Glomerular visceral epithelial cell (primary cell): ENCODE data around the gene VSTM2L.

Experiments used
- DNase-seq: peaks from one replicate; pipeline ENCODE4 v3.0.0-alpha.2; 2016; ENCODE audit errors: extremely low spot score

Gene VSTM2L

GRCh38 chr20:37917461-37917860, 14.5 kb downstream of the VSTM2L start:
- no peak for DNase-seq

GRCh38 chr20:37918035-37918434, 15.1 kb downstream of the VSTM2L start:
- no peak for DNase-seq

DNA sequence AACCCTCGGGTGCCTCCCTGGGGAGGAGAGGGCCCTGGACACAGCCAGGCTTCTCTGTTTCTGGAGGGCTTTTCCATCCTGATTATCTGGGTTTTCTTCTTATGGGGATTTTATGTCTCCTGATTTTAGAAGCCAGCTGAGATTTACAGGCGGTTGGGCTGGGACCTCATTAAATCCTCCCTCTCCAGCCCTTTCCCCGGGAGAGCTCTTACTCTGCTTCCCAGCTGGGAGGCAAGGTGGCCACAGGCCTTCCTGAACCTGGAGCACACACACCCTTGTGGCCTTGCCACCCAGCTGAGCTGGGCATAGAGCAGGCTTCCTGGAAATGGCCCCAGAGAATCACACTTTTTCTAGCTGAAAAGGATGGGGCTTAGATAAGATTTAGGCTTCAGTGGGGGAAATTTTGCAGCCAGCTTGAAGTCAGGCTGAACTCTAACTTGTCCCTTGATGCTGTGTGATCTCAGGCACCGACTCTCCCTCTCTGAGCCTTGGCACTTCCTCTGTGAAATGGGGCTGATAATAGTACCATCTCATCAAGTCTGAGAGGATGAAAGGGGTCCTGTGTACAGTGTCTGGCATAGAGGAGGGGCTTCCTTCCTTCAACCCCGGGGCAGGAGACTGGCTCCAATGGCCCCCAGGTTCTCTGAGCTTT, 16.6 kb downstream of the VSTM2L start:
- DNase-seq: no peak

GRCh38 chr20:37920270-37920669, 17.3 kb downstream of the VSTM2L start:
- DNase-seq: no peak

DNA sequence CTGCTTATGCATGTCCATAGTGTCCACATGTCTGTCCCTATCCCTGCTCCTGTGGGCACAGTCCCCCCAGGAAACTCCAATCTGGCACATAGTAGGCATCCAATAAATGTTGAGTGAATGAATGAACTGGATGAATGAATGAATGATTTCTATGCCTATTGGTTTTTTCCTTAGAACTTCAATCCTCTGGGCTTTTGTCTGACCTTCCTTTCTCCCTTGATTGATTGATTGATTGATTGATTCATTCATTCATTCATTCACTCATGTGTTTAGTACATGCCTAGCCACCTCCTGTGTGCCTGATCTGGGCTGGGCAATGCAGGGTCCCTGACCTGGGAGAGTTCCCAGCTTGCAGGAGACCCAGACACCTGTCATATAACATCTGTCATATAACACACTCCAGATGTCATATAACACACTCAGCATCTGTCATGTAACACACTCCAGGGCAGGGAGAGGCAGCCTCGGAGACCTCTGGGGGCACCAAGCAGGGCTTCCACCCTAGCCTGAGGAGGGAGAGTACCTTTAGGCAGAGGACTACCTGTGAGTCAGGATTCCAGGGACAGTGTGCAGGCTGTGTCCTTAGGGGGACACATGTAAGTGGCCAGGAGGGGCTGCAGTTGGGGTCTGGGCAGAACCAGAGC, 17.9 kb downstream of the VSTM2L start:
- no peak for DNase-seq

DNA sequence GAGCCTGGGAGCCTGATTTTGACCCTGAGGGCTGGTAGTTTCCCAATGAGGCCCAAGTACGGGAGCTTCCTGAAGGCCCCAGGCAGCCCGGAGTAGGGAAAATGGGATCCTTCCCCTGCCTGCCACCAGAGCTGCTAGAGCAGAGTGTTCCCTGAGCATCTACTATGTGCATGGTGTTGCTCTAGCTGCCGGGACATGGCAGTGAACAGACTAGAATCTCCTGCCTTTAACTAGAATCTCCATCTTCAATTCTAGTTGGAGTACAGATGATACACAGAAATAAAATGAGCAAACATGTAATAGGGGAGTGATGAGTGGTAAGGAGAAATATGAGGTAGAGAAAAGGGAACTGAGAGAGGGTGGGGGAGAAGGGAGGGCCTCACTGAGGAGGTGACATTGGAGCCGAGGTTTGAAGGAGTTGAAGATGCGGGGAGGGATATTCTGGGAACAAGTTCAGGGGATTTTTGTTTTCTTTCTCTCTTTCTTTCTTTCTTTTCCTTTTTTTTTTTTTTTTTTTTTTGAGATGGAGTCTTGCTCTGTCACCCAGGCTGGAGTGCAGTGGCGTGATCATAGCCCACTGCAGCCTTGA, 18.5 kb downstream of the VSTM2L start:
- no peak for DNase-seq

- DNase-seq: no peak
Observed at GRCh38 chr20:37922016-37922415, 19.1 kb downstream of the VSTM2L start.

GRCh38 chr20:37925265-37926165, 22.6 kb downstream of the VSTM2L start:
- DNase-seq: no peak

DNA sequence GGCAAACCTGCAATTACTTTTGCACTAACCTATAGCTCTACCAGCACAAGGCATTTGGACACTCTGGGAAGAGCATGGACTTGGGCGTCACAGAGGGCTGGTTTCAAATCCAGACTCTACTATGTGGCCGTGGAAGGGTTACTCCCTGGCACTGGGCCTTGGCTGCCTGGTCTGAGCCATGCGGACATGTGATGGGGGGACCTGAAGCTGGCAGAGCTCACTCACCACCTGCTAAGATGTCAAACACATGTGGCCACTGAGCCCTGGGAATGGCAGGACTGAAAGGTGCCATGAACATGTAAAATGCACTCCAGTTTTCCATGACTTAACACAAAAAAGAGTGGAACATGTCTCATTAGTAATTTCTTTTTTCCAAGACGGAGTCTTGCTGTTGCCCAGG, 23.7 kb downstream of the VSTM2L start:
- DNase-seq: no peak

- DNase-seq: no peak
Observed at GRCh38 chr20:37927410-37928095, 24.6 kb downstream of the VSTM2L start.

GRCh38 chr20:37928996-37929682, 26.2 kb downstream of the VSTM2L start:
- DNase-seq: no peak

DNA sequence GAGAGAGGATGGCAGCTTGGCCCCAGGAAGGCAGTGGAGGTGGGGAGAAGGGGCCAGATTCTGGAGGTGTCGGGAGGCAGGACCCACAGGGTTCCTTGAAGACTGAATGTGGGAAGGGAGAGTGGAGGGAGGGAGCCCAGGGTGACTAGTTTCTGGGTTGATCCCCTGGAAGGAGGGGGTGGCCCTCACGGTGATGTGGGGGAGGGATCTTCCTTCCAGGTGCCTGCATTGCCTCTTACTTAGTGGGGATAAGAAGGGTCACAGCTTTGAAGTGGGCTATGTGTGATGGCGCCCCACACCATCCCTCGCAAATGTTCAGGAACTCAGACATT, 26.7 kb downstream of the VSTM2L start:
- DNase-seq: no peak

- no peak for DNase-seq
Observed at GRCh38 chr20:37931153-37931922, 28.4 kb downstream of the VSTM2L start.

DNA sequence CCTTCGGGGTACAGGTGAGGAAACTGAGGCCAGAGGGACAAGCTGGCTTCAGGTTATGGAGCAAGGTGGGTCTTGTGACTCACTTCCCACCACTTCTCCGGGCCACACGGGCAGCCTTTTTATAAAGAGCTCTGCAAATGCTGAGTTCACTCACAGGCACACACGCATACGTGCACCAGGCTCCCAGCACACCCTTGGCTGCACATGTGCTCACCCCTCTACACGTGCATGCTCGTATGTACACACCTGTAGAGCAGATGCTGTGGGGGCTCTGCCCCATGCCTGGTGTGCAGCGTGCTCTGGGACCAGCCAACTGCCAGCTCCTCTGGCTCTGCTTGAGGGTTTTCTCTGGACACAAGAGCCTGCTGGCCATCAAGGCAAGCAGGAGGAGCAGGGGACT, 29.1 kb downstream of the VSTM2L start:
- no peak for DNase-seq

DNA sequence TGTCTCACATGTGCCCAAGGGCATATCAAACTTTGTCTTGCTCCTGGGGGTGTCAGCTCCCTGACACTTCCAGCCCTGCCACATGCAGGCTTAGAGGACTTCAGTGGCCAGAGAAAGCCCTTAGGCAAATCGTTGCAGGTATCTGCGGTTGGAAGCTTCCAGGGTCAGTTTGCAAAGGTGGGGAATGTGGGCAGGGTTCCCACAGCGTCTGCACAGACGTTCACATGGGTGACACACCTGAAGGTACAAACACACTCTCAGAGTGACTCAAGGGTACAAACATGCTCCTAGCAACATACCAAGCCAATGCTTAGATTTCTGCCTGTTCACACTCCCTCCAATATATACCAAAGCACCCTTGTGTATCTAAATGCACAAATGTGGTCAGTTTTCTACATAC, 30.0 kb downstream of the VSTM2L start:
- DNase-seq: no peak

DNA sequence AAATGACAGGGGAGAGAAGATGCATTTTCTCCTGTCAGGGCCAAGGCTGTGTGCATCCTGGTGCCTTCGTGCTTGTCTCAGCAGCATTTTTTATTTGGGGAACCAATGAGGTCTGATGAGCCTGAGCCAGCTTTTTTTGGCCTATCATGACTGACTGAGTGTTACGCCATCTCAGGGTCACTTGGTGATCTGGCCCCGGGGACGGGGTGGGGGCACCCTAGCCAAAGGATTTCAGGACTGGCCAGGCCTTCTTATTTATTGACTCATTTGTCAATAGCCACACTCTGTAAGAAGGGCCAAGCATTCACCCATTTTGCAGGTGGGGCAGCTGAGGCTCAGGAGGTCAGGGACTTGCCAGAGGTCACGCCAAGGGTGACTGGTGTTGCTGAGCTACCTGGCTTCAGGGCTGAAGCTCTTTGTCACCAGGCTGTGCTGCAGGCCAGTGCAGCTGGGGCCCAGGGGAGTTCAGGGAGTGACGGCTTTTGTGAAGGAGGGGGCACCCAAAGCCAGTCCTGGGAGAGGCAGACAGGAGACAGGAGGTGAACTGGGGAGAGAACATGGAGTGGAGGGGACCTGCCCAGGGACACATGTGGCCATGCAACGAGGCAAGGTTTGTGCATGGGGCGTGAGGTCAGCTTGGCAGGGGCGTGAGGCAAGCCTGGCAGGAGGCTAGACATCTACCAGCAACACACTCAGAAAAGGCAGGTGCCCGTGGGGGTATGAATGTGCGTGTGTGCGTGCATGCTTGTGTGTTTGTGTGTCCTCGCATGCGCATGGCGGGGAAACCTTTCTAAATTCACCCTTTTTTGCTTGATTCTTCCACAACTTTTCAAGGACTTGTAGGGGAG, 31.1 kb downstream of the VSTM2L start:
- DNase-seq: no peak

DNA sequence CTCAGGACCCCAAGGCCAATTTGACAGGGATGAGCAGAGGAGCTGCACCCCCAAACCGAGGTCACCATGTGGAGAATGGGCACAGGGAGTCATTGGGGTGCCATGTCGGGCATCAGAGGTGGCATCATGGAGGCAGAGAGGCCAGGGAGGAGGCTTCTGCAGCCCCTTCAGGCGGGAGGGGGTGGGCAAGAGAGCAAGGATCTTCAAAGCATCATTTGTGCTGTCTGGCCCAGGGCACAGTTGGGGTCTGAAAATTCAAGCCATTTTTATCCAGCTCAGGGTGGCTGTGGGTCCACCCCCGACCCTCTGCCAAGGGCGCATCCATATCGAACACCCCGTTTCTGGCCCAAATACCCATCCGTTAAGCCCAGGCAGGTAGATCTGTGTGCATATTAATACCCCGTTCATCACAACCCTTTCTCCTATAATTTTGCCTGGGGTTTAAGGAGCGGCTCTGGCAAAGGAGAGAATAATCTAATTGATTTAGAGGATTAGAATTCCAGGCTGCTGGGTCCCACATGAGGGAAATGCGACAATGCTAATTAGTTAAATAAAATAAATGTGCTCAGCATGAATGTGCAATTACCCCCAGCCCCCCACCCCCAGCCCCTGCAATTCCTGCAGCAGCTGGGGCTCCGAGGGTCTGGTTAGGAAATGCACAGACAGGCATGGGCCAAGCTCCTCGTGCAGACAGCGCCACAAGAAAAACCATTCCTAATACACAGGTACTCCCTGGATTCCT, 31.9 kb downstream of the VSTM2L start:
- no peak for DNase-seq

- no peak for DNase-seq
Observed at GRCh38 chr20:37935435-37935834, 32.5 kb downstream of the VSTM2L start.

GRCh38 chr20:37936041-37936440, 33.1 kb downstream of the VSTM2L start:
- no peak for DNase-seq
